Activated naive CD4-positive, alpha-beta T cell treated with anti-CD3 and anti-CD28 coated beads, Interleukin-2, amount 50 U/mL, for 72 hours (primary cell): Measurements from ENCODE around the gene RNASET2. TPM values are rescaled to one million over a fixed set of nuclear protein-coding genes. Genes with fewer than 3 reads are reported as not detected.

Experiments used
- ATAC-seq, 2 donors: fragments of 150-1000 bp; cut with Tn5 transposase; 2 replicates each; pipeline ENCODE4 v1.10.0; 2021; ENCODE audit warnings: mild to moderate bottlenecking in 2 of 2, moderate library complexity in 2 of 2
- DNase-seq, 2 donors: peaks; one replicate each; pipeline ENCODE4 v3.0.0; 2021 to 2022; ENCODE audit warnings: low spot score in 2 of 2
- H3K27ac Mint-ChIP-seq, 2 donors: one replicate each; pipeline ENCODE4 v1.8.0; 2022; ENCODE audit warnings: mild to moderate bottlenecking in 2 of 2, mixed read lengths in 2 of 2
- H3K36me3 Mint-ChIP-seq, 2 donors: one replicate each; pipeline ENCODE4 v1.8.0; 2022; ENCODE audit warnings: mixed read lengths in 2 of 2
- H3K9me3 Mint-ChIP-seq, 2 donors: one replicate each; pipeline ENCODE4 v1.8.0; 2022; ENCODE audit warnings: mixed read lengths in 2 of 2
- total RNA-seq, 2 donors: library from RNA; stranded (reverse); gene quantifications; one replicate each; pipeline ENCODE4 v1.2.3, GENCODE V29; 2022

The RNASET2 gene
- total RNA-seq: 100 to 1,000 TPM in 1 of 2 donors, 10 to 100 TPM in 1; 45.2 to 108 TPM

- Mint-ChIP-seq H3K27ac (peak within 1 kb of the TSS; percentile 92 to 97), H3K36me3 (peaks cover 7 to 14% of the 10 kb centered on the region in 2 donors), H3K9me3 (no peaks in the 10 kb centered on the region)
- DNase-seq (peak; percentile 97 to 100), ATAC-seq (peak; percentile 80 to 89)
Measured at GRCh38 chr6:166956444-166957086, at the start of gene RNASET2. Gene RNASET2 (minus strand): TSS chr6:166956550. CDS start chr6:166956182, 368 bp downstream.

GRCh38 chr6:167005350-167006159 is 49.2 kb upstream of the RNASET2 start:
- peaks cover 7 to 14% of the 10 kb centered on the region in 2 donors for H3K36me3 Mint-ChIP-seq

GRCh38 chr6:167000759-167001158 is 44.4 kb upstream of the RNASET2 start:
- no peak for ATAC-seq
- no peak for DNase-seq
- H3K36me3 Mint-ChIP-seq: peaks cover 2 to 7% of the 10 kb centered on the region in 2 donors
- no peaks in the 10 kb centered on the region for H3K9me3 Mint-ChIP-seq
- peak overlapping the region in 1 of 2 donors; percentile 12 for H3K27ac Mint-ChIP-seq

More at GRCh38 chr6:167005350-167006159, 49.2 kb upstream of the RNASET2 start:
- DNase-seq (no peak), ATAC-seq (no peak)
- Mint-ChIP-seq H3K9me3 (no peaks in the 10 kb centered on the region), H3K27ac (no peak overlapping the region)

- Mint-ChIP-seq H3K36me3 (peaks cover 2 to 7% of the 10 kb centered on the region in 2 donors), H3K27ac (peak overlapping the region; percentile 74 to 94), H3K9me3 (no peaks in the 10 kb centered on the region)
- no peak for DNase-seq
- no peak for ATAC-seq
Measured at GRCh38 chr6:166999884-167000253, 43.5 kb upstream of the RNASET2 start.

GRCh38 chr6:166999145-166999883 is 43.0 kb upstream of the RNASET2 start, which contains the start of gene CEP43:
Gene CEP43 (plus strand): TSS chr6:166999397. CDS start chr6:166999413, 16 bp downstream.
- peaks cover 6 to 7% of the 10 kb centered on the region in 2 donors for H3K36me3 Mint-ChIP-seq
- no peaks in the 10 kb centered on the region for H3K9me3 Mint-ChIP-seq
- ATAC-seq (peak; percentile 92 to 94), DNase-seq (peak; percentile 89 to 91)
- peak within 1 kb of the TSS; percentile 74 to 94 for H3K27ac Mint-ChIP-seq

GRCh38 chr6:166998256-166999144 is 42.1 kb upstream of the RNASET2 start:
- peak; percentile 21 to 63 for DNase-seq
- peak; percentile 19 to 78 for ATAC-seq
- Mint-ChIP-seq H3K27ac (peak overlapping the region; percentile 68 to 74), H3K9me3 (no peaks in the 10 kb centered on the region), H3K36me3 (peaks cover 6 to 7% of the 10 kb centered on the region in 2 donors)

GRCh38 chr6:166997768-166998255 is 41.5 kb upstream of the RNASET2 start:
- ATAC-seq (peak; percentile 22 to 42), DNase-seq (peak; percentile 50 to 67)
- Mint-ChIP-seq H3K36me3 (peaks cover 6 to 7% of the 10 kb centered on the region in 2 donors), H3K27ac (peak overlapping the region in 1 of 2 donors; percentile 13), H3K9me3 (no peaks in the 10 kb centered on the region)

GRCh38 chr6:166997348-166997747 is 41.0 kb upstream of the RNASET2 start:
- H3K36me3 Mint-ChIP-seq: peaks cover 6 to 7% of the 10 kb centered on the region in 2 donors
- no peaks in the 10 kb centered on the region for H3K9me3 Mint-ChIP-seq
- ATAC-seq: no peak
- H3K27ac Mint-ChIP-seq: peak overlapping the region in 1 of 2 donors; percentile 13
- no peak for DNase-seq

GRCh38 chr6:166996406-166996805 is 40.1 kb upstream of the RNASET2 start:
- ATAC-seq (no peak), DNase-seq (no peak)
- Mint-ChIP-seq H3K9me3 (no peaks in the 10 kb centered on the region), H3K27ac (no peak overlapping the region), H3K36me3 (peaks cover 6 to 7% of the 10 kb centered on the region in 2 donors)

- DNase-seq (no peak), ATAC-seq (peak; percentile 50 to 78)
- Mint-ChIP-seq H3K9me3 (no peaks in the 10 kb centered on the region), H3K36me3 (peaks cover 0 to under 1% of the 10 kb centered on the region in 2 donors), H3K27ac (no peak overlapping the region)
Measured at GRCh38 chr6:166989427-166990032, 33.2 kb upstream of the RNASET2 start.

GRCh38 chr6:166988674-166989201 is 32.4 kb upstream of the RNASET2 start:
- no peak for DNase-seq
- no peak for ATAC-seq
- Mint-ChIP-seq H3K36me3 (no peaks in the 10 kb centered on the region), H3K27ac (no peak overlapping the region), H3K9me3 (no peaks in the 10 kb centered on the region)

- H3K9me3 Mint-ChIP-seq: no peaks in the 10 kb centered on the region
- DNase-seq (no peak), ATAC-seq (peak in 1 of 2 donors; percentile 39)
- H3K36me3 Mint-ChIP-seq: peaks cover 3% of the 10 kb centered on the region in 2 donors
- no peak overlapping the region for H3K27ac Mint-ChIP-seq
Measured at GRCh38 chr6:166987930-166988329, 31.6 kb upstream of the RNASET2 start.

GRCh38 chr6:166987448-166987847 is 31.1 kb upstream of the RNASET2 start:
- Mint-ChIP-seq H3K36me3 (peaks cover 6 to 8% of the 10 kb centered on the region in 2 donors), H3K9me3 (no peaks in the 10 kb centered on the region), H3K27ac (peak overlapping the region in 1 of 2 donors; percentile 81)
- ATAC-seq (no peak), DNase-seq (no peak)

- H3K27ac Mint-ChIP-seq: no peak overlapping the region
Measured at GRCh38 chr6:166980738-166981137, 24.4 kb upstream of the RNASET2 start.

More at GRCh38 chr6:166980738-166981137, 24.4 kb upstream of the RNASET2 start:
- Mint-ChIP-seq H3K9me3 (no peaks in the 10 kb centered on the region), H3K36me3 (peaks cover 6 to 13% of the 10 kb centered on the region in 2 donors)
- DNase-seq: no peak
- no peak for ATAC-seq
